NCI-H2196 treated with DMSO at 0.1 percent for 48 hours (cell line): ENCODE data around the gene CEP131.
"Not testable (repeated sequence)": the region's sequence is repeated elsewhere in the genome, so short reads cannot be mapped to it uniquely, and the experiment has no call there.

Source experiments
- DNase-seq: peaks from one replicate; lab custom pipeline; 2025; ENCODE audit not compliant: unreplicated experiment; lab: John Stamatoyannopoulos, UW

The CEP131 gene

DNA sequence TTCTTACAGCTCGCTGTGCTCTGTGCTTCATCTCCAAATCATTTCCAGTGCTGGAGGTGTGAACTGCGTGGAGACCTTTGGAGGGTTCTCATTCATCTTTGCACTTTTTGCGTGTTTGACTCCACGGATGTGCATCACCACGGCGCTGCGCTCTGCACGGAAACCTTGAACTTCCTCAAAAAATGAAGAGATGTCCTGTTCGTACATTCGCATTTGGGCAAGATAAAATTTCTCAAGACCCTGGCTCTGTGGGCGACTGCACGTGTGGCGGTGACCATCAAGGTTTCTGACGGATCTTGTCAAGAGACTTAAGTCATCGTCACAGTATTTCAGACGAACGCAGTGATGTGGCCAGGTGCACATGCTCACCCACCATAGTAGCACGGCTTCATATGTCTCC lies 67.8 kb downstream of the CEP131 start:
- DNase-seq: no peak

DNA sequence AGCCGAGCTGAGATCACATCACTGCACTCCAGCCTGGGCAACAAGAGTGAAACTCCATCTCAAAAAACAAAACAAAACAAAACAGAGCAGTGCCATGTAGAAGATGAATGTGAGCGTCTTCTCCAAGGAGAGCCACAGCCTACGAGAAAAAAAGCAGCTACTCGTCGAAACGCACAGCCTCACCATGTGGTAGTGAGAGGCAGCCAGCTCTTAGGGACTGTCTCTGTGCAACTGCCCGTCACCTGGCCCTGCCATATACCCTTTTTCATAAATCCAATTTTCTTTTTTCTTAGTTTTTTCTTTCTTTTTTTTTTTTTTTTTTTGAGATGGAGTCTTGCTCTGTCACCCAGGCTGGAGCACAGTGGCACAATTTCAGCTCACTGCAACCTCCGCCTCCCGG lies 68.7 kb downstream of the CEP131 start:
- not testable (repeated sequence) for DNase-seq

DNA sequence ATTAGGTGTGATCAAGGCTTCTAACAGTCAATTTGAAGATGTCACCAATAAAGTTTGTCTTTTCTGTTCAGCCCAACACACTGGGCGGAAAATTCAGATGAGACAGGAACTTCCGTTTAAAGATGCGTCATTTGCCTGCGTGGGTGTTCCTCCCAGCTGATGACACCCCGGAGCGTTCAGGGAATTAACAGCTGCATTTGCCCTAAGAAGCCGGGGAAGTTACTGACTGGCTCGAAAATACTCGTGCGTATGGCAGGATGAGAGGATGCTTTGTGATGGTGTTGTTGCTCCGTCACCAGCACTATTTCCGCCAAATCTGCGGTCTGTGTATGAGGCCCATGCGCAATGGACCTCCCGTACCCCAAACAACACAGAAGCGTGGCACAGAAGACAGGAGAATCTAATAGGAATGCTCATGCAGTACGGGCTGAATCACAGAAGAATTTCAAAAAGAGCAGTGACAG lies 69.4 kb downstream of the CEP131 start:
- no peak for DNase-seq

DNA sequence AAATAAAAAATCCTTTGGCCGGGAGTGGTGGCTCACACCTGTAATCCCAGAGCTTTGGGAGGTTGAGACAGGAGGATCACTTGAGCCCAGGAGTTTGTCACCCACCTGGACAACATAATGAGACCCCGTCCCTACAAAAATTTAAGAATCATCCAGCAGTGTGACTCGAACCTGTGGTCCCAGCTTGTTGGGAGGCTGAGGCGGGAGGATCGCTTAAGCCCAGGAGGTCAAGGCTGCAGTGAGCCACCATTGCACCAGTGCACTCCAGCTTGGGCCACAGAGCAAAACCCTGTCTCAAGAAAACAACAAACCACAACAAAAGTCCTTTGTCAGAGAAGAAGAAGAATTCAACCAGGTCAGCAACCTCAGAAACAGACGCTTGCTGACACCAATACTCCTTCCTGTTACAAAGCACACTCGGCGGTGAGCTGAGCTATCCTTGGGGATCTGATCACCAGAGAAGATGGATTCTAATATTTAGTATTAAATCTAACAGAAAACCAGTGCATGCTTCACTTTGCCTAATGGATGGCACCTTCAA lies 70.4 kb downstream of the CEP131 start:
- DNase-seq: no peak

DNA sequence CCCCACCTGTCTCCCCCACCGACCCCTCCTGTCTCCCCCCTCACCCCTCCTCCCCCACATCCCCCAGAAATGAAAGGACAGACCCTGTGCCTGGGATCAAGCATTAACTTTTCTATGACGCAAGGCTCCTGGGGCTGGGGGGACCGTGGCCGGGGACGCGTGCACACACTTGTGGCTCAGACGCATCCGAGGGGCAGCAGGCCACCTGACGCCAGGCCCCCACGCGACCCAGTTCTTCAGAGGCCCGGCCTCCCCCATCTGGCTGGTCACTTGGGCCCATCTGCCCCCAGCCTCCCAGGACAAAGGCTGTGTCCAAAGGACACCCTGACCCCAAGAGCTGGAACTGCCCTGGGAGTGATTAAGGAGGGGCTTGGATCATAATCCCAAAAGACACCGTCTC lies 71.5 kb downstream of the CEP131 start:
- no peak for DNase-seq

DNA sequence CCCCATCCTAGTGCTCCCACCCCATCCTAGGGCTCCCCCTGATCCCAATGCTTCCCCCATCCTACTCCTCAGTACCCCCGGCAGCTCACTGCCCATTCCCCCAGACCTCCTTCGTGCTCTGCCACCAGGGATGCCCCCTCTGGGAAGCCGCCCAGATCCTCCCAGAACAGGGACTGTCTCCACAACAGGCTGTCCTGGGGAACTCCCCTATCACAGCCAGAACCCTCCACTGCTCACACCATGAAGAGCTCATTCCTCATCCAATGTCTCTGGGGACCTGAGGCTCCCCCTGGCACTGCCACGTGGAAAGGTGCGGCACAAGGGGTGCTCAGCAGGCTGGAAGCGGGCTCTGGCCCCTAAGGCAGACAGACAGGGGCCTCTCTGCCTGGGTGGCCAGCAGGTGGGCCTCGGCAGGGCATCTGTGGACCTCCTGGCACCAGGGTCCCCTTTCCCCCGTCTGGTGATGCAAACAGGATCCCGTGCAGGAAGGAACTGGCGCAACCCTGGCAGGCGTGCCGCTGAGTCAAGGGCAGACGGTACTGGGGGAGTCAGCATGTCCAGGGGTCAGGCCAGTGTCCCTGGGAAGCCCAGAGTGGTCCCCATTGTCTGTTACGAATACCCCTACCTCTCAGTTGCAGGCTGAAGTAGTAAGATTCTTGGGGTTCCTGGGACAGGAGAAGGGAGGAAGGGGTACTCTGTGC lies 72.2 kb downstream of the CEP131 start:
- DNase-seq: no peak

DNA sequence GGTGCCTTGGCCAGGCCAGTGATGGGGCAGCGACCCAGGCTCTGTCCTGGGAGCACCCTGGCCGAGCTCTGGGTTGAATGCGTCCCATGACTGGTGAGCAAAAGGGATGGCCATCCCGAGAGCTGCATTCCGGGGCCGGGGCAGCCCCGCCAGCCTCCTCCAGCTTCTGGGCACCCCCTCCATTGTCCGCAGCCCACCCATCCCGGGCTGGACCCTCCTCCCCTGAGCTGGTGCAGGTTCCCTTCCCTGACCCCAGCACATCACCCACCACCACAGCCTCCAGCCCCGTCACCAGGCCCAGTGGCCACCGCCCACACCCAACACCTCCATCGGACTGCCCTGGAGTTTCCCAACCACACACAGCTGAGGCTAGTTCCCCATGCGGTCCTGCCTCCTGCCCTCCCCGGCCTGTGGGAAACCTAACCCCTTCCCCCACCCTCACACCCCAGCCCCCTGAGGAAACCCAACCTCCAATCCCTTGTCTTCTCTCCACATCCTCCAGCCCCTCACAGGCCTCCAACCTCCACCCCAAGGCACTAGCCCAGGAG lies 73.7 kb downstream of the CEP131 start:
- no peak for DNase-seq

DNA sequence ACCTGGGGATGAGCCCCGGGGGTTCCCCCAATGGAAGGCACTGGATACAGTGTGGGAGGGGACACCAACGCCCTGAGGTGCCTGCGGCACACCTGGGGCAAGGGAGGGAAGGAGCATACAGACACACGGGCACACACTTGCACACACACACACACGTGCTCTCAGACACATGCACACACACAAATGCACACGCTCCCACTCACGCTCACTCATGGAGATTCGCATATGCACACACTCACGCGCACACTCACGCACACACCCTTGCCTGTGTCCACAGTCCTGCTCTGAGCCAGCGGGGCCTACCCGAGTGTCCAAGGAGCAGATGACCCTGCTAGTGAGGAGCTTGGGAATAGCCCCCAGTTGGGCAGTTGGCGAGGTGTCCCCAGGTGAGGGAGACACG lies 74.2 kb downstream of the CEP131 start:
- no peak for DNase-seq

DNA sequence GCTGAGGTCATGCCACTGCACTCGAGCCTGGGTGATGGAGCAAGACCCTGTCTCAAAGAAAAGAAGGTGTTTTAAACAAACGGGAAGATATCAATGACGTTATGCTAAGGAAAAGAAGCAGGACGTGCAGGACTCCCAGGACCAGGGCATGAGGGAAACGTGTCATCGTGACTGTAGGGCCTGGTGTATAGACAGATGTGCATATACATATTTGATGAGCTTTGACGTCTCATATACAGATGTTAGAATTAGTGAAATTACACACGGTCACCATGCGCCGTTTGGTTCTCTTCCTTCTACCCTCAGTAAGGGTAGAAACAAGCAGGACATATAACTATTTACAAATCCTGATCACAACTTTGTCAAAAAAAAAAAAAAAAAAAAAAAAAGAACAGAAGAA lies 75.1 kb downstream of the CEP131 start:
- no peak for DNase-seq

DNA sequence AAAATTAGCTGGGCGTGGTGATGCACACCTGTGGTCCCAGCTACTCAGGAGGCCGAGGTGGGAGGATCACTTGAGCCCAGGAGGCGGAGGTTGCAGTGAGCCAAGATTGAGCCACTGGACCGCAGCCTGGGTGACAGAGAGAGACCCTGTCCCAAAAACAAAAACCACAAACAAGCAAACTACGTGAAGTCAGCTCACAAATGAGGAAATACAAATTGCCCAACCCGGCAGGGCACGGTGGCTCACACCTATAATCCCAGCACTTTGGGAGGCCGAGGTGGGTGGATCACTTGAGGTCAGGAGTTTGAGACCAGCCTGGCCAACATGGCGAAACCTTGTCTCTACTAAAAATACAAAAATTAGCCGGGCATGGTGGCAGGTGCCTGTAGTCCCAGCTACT lies 76.6 kb downstream of the CEP131 start:
- DNase-seq: not testable (repeated sequence)

DNA sequence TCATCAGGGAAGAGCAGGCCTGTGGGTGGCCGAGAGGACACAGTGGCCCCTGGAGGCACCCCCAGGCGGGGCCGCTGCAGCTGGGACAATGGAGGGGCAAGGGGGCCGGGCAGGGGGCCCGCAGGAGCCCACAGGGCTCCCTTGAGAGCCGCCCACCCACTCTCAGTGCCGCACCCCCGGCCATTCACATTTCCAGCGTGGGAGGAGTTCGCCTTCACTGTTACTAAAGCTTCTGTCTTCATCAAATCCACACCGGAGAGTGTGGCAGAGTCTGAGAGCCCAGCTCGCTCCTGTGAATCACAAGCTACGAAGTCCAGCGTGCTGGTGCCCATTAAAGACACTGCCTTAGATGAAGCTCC lies 78.4 kb downstream of the CEP131 start:
- no peak for DNase-seq

DNA sequence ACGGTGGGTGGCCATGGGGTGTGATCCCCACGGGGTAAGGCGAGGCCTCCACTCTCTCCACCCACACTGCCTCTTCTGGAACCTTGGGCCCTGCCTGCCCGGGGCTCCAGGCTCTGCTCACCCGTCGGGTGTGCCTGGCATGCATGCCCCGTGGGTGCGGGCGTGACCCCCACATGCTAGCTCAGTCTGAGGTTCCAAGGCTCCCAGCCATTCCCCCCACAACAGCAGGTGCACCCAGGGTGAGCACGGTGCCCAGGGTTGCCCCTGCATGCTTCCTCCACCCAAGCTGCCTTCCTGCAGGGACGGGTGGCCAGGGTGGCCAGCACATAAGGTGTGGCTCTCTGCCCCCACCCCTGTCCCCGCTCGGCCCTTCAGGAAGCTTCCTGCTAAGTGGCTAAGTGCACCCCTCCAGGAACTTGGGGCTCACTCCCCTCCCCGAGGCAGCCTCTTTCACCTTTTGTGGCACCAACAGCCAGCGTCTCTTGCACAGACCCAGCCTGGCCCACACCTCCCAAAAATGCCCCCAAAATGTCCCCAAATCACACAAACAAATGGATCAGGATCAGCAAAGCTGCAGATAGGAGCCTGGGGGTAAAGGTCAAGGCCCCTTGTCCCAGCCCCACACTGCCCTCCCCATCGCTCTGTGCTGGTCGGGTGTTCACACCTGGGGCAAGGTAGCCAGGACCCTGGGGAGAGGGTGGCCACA lies 78.9 kb downstream of the CEP131 start:
- no peak for DNase-seq

DNA sequence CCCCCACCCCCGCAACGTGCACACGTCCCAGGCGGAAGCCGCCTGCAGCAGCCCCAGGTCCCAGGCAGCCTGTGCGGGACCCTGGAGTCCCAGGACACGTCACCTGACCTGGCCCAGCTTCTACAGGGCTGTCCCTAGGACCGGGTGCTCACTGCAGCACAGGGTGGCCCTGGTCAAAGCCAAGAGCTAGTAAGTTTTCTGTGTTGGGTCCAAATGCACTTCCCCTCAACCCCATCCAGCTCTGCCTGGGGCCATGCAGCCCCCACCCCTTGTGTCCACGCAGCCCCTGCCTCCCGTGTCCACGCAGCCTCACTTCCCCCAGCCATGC lies 79.6 kb downstream of the CEP131 start:
- no peak for DNase-seq

DNA sequence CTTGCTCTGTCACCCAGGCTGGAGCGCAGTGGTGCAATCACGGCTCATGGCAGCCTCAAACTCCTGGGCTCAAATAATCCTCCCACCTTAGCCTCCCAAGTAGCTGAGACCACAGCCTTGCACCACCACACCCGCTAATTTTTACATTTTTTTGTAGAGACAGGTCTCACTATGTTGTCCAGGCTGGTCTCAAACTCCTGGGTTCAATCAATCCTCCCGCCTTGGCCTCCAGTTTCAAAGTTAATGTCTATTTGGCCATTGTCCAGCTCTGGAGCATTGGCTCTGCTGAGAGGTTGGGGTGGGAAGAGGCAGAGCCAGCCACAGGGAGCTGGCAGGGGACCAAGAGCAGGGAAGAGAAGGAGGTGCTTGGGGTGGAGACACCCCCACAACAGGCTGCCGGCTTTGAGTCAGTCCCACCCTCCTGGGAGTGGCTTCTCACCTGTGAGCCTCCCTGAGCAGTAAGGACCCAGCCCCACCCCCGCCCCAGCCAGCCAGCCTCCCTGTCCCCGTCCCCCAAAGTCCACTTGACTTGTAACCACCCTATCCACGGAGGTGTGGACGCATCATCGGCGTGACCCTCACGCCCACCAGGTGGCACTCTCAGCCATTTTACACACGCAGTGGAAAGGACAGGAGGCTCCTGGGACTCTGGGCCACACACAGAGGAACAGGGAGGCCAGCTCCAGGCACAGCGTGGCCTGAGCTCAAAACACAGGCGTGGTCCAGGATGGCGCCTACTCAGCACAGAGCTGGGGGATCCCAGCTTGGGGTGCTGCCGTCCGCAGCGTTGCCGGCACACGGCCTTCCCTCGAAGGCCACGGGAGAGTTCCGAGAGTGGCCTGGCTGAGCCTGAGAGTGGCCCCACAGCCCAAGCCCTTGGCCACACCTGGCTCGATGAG lies 80.2 kb downstream of the CEP131 start:
- peak; percentile 96 for DNase-seq

DNA sequence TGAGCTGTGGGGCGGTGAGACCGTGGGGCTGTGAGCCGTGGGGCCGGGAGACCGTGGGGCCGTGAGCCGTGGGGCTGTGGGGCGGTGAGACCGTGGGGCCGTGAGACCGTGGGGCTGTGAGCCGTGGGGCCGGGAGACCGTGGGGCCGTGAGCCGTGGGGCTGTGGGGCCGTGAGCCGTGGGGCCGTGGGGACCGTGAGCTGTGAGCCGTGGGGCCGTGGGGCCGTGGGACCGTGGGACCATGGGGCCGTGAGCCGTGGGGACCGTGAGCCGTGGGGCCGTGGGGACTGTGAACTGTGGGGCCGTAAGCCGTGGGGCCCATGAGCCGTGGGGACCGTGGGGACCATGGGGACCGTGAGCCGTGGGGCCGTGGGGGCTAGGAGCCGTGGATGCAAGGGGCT lies 82.1 kb downstream of the CEP131 start:
- no peak for DNase-seq

DNA sequence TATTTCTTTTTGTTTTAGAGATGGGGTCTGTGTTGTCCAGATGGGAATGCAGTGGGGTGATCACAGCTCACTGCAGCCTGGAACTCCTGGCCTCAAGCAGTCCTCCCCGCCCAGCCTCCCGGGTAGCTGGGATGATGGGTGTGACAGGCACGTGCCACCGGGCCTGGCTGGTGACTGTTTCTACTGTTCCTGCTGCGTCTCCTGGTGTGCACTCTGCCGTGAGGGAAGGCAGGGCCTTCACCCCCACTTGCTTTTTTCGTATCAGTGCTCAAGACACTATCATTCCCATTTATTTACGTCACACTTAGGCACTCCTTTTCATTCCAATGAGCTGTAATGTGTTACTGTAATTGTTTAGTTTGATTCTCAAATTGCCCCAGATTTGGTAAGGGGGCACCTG lies 82.7 kb downstream of the CEP131 start:
- no peak for DNase-seq
